Bone marrow (tissue), 2 donors: ENCODE data around the gene RING1.

Source experiments
- DNase-seq, 2 donors: peaks; one replicate each; lab custom pipeline; 2025; lab: John Stamatoyannopoulos, UW

RING1 gene

DNA sequence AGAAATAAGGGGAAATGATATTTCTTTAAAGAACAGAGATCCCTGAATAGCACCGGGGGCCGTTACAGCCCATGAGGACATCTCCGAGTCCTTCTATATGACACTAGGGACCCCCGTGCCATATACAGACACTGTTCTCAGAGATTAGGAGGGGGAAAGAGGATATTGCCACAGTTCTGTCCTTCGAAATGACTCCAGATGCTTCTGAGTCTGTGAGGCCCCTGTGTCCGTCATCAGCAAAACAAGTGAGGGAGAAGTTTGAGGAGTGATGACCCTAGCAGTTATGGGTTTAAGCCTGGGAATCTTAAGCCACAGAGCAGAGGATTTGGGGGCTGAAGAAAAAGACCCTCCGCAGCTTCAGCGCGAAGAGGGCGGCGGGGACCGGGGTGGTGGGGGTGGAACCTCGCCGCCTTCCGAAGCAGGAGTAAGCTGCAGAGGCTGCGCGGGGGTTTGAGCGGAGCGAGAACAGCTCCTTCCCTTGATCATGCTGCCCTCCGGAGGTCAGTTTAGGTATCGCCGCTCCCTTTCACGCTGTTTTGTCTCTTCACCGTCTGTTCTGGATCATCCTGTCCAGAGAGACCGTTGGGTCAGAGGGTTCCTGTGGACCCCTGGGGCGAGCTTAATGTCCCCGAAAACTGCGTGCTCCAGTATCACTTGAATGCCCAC lies 39.8 kb downstream of the RING1 start:
- peak; percentile 66 to 83 for DNase-seq

DNA sequence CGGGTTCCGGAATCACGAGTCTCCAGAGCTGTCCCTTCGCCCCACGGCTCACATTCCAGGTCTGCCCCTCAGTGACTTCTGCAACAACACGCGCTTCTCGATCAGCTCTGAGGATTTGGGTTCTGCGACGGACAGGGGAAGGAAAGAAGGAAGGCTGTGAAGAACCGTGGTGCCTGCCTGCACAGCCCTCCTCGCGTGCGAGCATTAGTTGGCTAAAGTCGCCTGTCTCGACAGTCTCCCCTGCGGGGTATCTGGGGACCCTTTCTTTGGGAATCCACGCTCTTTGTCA lies 40.3 kb downstream of the RING1 start:
- DNase-seq = no peak

DNA sequence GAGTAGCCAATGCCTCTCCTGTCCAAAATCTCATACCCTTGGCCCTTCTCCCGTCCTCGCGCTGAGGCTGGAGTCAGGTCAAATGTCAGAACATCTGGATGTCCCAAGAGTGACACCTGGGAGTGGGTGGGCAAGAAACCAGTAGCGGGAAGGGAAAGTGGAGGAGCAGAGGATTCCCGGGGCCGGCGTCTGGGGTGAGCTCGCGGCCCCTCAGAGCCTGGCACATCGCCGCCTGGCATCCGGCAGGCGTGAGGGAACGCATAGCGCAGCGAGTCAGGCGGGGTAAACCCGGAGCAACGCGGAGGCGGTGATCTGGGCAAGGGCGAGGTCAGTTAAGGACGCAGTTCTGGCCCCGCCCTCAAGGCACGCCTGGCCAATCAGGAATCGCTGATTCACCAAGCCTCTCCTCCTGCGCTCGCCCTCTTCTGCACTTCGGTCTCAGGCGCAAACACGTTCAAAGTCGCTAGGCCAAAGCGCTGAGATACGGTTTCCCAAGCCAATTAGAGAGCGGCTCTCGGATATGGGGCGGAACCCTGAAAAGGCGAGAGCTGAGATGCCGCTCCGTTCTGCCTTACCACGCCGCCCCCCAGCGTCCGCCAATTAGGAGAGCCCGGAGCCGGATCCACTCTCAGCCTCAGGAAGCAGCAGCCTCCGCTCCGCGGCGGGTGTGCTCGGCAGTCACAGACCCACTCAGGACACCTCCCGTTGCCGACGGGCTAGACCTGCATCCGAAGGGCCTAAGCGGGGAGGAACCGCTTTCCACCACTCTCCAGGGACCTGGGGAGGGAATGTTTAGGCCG lies 40.8 kb downstream of the RING1 start:
- DNase-seq = peak; percentile 95 to 98

DNA sequence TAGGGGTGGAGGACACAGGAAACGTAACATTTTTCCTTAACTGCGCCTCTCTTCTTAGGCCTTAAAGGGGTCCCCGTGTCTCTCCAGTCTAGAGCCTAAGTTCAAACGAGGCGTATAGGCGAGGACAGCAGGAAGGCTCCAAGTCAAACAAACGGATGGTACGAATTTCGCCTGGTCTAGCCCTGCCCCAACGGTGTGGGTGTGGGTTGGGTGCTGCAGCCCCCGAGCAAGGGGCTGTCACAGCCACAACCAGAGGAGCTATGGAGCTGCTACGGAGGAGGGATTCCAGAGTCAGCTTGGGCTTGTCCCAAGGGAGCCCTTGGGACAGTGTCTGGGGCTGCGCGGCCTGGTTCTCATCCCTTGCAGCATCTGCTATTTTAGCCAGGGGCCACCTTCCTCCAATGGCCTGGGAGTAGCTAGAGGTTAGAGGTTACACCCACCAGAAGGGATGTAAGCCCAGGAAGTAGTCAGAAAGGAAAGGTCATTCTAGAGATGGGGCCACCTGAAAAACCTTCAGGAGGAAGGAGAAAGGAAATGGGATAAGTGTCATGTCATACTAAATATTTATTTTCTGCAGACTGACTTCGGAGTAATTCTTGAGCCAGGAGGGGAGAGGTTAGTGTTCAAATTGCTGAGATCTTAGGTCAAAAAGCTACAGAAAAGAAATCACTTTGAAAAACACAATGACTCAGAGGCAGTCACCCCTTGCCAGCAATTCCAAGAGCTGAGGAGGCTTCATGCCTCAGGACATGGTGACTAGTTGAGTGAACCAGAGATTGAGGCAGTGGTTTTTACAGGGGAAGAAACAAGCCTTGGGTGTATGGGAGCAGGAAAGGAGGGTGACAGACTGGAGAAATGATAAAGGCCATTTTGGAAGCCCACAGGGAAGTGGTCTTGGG lies 41.7 kb downstream of the RING1 start:
- no peak for DNase-seq

DNA sequence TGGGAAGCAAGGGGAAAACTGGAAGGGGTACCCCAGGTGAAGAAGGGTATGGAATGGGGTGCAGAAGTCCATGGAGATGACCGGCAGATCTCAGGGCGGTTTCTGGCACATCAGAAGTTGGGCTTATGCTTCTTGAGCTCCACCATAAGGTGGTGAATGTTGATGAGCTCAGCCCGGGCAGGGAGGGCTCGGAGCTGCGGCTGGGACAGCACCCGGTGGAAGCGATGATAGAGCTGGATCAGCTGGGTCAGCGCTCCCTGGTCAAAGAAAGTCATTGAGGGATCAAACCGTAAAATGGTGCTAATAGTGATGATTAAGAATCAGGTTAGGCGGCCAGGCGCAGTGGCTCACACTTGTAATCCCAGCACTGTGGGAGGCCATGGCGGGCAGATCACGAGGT lies 42.4 kb downstream of the RING1 start:
- no peak for DNase-seq

DNA sequence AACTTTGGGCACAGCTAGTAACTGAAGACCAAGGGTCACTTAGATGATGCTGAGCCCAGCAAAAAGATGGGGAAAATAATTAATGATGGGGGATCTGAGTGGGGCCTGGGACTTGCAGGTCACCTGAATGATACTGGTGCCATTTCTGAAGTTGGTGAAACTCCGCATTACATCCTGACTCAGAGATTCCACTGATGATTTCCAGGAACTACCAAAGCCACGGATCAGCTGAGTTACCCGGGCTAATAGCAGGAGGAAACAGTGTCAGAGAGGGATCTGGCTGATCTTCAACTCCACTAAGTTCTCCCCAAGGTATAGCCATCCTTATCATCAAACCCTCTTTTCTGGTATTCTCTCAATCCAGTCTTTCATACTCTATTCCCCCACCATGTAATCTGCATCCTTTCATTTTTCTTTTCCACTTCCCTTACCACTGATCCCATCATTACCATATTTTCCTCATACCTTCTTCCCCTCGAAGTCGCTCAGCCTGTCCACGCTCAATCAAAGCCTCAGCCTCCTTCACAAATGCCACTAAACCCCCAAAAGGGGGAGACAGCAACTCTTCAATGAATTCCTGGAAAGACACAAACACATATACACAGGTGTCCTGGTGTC lies 43.2 kb downstream of the RING1 start:
- DNase-seq = no peak

DNA sequence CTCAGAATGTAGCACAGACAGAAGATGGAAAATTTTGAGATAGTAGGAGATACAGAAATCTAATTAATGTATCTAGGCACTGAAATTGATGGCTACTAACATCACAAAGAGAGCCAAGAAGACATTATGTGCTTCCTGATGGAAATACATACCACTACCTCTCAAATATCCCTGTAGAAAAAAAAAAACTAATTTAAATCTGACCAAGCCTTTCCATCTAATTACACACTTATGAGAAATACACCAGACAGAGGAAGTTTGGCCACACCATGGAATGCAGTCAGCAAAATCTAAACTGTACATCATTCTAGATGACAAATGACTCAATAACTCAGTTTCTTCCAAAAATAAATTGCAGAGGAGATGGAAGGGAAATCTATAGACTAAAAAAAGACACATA lies 44.5 kb downstream of the RING1 start:
- DNase-seq = no peak

DNA sequence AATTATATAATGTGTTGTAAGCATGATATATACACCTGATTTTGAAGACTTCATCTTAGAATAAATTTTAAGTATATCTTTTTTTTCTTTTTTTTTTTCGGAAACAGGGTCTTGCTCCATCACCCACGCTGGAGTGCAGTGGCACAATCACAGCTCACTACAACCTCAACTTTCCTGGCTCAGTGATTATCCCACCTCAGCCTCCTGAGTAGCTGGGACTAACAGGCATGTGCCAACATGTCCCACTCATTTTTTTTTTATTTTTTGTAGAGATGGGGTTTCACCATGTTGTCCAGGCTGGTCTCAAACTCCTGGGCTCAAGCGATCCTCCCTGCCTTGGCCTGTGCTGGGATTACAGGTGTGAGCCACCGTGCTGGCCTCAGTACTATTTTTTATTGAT lies 46.3 kb downstream of the RING1 start:
- no peak for DNase-seq

DNA sequence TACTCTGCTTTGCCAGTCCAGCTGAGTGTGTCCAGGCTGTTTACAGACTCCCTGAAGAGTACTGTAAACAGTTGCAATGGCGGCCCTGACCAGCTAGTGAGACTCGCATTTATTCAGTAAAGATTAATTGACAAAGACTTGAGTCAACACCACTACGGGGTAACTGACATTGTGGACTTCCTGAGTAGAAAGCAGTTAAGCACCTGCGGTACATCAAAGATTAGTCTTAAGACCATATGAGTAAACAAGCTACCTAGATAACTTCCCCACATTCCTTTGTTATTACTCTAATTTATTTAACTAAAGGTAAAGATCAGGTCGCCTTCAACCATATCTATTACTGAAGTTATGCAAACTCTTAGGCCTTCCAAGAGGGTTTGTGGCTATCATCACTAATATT lies 50.7 kb downstream of the RING1 start:
- DNase-seq = no peak
